Measurements from ENCODE around the gene DIABLO.

Gene DIABLO

DNA sequence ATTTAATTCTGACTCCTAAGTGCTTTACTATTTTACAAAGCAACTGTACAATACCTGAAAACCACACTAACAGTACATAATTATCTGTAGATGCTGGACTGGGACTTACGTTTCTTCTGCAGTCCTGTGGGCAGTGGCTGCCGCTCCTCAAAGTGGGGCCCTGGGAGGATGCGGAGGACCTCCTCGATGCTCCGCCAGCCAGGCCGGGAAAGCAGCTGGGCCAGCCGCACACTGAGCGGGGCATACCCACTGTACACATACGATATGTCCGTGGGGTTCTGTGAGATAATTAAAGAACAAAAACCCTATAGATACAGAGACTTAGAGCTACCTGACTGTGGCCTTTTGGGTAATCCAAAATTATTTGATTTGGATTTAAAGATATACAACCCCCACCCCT lies 6.8 kb upstream of the DIABLO start:
- Mint-ChIP-seq H3K36me3 (peaks cover 54% of the 10 kb centered on the region), H3K27me3 (no peaks in the 10 kb centered on the region), H3K9me3 (no peaks in the 10 kb centered on the region), H3K4me1 (no peaks in the 10 kb centered on the region), H3K4me3 (no peak overlapping the region), H3K27ac (no peak overlapping the region)
- no peak for ATAC-seq

DNA sequence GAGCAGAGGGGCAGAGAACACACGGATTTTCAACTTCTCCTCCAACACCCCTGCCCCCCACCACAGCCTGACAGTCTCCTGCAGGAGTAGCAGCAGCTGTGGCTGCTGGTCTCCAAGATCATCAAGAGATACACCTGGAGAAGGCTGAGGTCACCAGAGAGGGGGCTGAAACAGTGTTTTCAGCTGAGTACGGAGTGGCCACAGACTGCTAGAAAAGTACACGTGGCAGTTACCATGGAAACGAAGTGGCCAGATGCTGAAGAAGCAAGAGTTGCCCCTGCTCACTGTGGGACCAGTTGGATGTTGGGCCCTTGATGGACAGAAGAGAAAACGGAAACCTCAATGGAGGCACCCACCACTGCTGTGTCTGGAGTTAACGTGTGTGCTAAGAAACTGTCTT lies 4.9 kb upstream of the DIABLO start:
- peaks cover 12% of the 10 kb centered on the region for H3K4me1 Mint-ChIP-seq
- no peaks in the 10 kb centered on the region for H3K9me3 Mint-ChIP-seq
- no peak for ATAC-seq
- H3K36me3 Mint-ChIP-seq: peaks cover 47% of the 10 kb centered on the region
- H3K4me3 Mint-ChIP-seq: no peak overlapping the region
- no peak overlapping the region for H3K27ac Mint-ChIP-seq
- no peaks in the 10 kb centered on the region for H3K27me3 Mint-ChIP-seq

DNA sequence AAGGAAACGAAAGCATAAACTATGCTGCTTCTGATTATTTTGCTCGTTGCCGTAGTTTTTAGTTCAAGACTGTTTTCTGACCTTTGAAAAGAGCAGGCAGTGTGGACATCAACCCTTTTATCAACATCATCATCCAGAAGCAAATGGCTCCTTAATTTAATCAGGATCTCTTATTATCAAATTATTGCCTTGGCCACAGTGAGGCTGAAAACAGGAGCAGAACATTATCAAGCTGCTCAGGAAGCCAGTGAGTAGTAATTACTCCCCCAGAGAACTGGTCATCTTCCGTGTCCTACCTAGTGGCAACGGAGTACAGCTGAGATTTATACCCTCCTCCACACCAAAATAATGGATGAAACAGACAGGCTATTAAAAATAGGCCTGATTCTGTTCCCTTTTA lies 2.2 kb upstream of the DIABLO start:
- no peaks in the 10 kb centered on the region for H3K27me3 Mint-ChIP-seq
- peaks cover 45% of the 10 kb centered on the region for H3K36me3 Mint-ChIP-seq
- H3K9me3 Mint-ChIP-seq: no peaks in the 10 kb centered on the region
- no peak overlapping the region for H3K4me3 Mint-ChIP-seq
- no peak overlapping the region for H3K27ac Mint-ChIP-seq
- H3K4me1 Mint-ChIP-seq: peaks cover 28% of the 10 kb centered on the region
- ATAC-seq: no peak

DNA sequence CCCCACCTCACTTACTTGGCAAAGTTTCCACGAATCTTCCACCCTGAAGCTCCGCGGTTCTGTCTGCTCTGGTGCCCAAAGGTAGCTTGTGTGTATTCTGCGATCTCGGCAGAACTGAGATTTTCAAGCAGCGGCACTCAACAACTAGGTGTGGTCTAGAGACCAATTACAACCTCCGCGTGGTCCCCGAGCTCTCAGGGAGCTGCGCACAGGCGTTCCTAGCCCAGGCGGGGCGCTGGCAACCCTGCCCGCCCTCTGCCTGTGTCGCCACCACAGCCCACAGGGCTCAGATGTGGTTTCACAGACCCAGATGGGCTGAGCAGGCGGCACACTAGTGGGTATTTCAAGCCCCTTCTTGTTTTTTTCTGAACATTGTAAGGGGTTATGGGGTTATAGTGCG lies 1.5 kb upstream of the DIABLO start:
- ATAC-seq: no peak
- Mint-ChIP-seq H3K27me3 (no peaks in the 10 kb centered on the region), H3K9me3 (no peaks in the 10 kb centered on the region), H3K27ac (no peak overlapping the region), H3K4me1 (peaks cover 32% of the 10 kb centered on the region), H3K4me3 (peak overlapping the region; percentile 67), H3K36me3 (peaks cover 46% of the 10 kb centered on the region)

DNA sequence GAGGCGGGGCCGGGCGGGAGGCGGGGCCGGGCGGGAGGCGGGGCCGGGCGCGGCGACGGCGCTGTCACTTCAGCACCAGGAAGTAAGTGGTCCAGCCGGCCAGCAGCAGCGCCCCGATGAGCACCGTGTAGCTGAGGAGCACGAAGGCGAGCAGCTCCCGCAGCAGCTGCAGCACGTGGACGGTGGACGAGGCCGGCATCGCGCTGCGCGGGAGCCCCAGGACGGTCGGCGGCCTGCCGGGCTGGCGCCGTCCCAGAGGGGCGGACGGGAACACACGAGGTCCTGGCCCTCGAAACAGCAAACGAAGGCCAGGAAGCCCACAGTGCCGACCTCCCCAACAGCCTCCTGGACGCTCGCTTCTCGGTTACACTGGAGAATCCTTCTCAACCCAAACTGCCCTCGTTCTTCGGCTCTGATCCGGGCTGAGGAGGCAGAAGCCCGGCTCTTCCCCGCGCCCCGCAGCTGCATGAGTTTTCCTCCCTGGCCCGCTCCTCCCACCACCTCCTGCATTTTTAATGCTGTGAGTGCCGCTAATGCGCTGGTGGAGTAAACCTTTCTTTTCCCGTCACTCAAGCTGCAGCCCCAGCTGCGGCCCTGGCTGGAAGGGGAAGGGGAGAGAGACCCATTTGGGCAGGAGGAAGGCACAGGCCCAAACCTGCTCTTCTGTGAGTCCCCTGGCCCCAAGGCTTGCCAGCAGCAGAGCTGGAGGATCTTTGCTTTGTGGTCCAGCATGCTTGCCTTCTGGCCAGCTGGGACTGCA lies 694 bp upstream of the DIABLO start:
- H3K27me3 Mint-ChIP-seq: no peaks in the 10 kb centered on the region

DNA sequence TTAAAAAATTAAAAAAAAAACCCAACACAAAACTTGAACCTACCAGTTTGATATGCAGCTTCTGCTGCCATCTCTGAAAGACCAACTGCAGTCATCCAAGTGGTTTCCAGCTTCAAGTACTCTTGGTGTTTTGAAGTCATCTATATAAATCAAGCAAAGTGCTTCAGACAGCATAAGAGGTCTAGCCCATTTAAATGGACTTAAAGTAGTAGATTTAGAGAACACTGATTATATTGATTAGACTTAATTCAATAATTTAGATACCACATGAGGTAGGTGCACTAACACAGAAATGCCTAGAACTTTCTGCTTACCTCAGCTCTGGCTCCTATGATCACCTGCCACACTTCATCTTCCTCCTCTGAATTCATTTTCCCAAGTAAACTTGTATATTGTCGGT lies 9.4 kb downstream of the DIABLO start:
- Mint-ChIP-seq H3K27ac (no peak overlapping the region), H3K36me3 (peaks cover 58% of the 10 kb centered on the region)
- no peak for ATAC-seq

More for the DNA sequence above, 694 bp upstream of the DIABLO start:
- Mint-ChIP-seq H3K9me3 (no peaks in the 10 kb centered on the region), H3K4me3 (peak overlapping the region; percentile 89), H3K36me3 (peaks cover 46% of the 10 kb centered on the region), H3K4me1 (peaks cover 37% of the 10 kb centered on the region), H3K27ac (peak overlapping the region; percentile 95)
- no peak for ATAC-seq

DNA sequence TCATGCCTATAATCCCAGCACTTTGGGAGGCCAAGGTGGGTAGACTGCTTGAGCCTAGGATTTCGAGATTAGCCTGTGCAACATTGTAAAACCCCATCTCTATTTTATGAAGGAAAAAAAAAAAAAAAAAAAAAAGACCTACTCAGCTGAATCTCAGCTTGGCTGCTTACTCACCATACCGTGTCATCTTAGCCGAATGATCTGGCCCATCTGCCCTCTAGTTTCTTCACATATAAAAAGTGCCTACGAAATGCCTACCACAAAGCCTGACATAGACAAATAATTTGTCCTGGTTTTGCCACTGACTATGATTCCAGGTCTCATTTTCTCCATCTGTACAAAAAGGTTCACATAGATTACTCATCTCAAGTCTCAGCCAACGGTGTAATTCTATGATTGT lies 10.1 kb downstream of the DIABLO start:
- H3K4me1 Mint-ChIP-seq: peaks cover 6% of the 10 kb centered on the region
- H3K4me3 Mint-ChIP-seq: no peak overlapping the region
- H3K36me3 Mint-ChIP-seq: peaks cover 57% of the 10 kb centered on the region
- no peaks in the 10 kb centered on the region for H3K27me3 Mint-ChIP-seq
- no peaks in the 10 kb centered on the region for H3K9me3 Mint-ChIP-seq
- no peak for ATAC-seq
- H3K27ac Mint-ChIP-seq: no peak overlapping the region

More for the DNA sequence above, 9.4 kb downstream of the DIABLO start:
- H3K9me3 Mint-ChIP-seq: no peaks in the 10 kb centered on the region
- peaks cover 12% of the 10 kb centered on the region for H3K4me1 Mint-ChIP-seq
- no peaks in the 10 kb centered on the region for H3K27me3 Mint-ChIP-seq
- H3K4me3 Mint-ChIP-seq: no peak overlapping the region

DNA sequence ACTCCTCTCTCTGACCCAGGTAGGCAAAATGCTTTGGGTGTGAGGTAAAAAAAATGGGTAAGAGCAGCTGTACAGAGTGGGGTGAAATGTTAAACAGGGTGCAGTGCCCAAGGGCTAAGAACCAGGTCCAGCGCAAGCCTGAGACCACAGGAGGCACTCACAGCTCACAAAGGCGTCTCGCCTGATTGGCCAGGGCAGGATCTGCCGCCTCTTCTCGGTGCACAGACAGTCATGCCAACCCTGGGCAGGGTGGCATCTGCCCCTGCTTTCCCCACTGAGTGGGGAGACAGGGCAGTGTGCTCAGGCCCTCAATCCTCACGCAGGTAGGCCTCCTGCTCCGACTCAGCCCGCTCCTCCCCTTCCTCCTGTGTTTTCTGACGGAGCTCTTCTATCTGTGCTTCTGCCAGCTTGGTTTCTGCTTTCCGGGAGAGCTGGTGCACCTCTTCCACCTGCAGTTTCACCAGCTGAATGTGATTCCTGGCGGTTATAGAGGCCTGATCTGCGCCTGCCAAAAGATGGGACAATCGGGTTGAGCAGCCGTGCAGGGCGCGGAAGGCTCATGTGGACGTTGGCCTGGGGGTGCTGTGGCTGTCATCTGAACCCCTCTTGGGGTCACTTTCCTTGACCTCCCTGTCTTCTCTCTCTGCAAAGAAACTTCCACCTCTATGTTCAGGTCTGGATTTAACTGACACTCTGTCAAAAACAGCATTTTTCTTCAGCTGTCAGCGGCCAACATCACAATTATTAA lies 17.6 kb downstream of the DIABLO start:
- ATAC-seq: no peak
- Mint-ChIP-seq H3K9me3 (no peaks in the 10 kb centered on the region), H3K27ac (no peak overlapping the region), H3K27me3 (peaks cover 14% of the 10 kb centered on the region), H3K4me3 (no peak overlapping the region), H3K36me3 (peaks cover 49% of the 10 kb centered on the region), H3K4me1 (peaks cover 12% of the 10 kb centered on the region)

DNA sequence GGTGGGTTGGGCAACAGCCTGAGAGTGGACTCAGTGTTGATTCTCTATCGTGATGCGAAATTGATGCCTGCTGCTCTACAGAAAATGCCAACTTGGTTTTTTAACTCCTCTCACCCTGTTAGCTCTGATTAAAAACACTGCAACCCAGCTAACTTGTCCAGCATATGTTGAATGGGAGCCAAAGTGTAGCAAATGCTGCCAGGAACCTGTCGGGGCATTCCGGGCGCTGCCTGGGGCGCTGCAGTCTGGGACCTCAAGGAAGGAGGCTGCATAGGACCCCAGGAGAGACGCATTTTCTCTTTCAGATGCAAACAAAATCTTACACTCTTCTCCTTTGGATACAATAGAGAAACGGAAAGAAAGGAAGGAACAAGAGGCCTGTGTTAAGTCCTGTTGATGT lies 18.5 kb downstream of the DIABLO start:
- peaks cover 43% of the 10 kb centered on the region for H3K36me3 Mint-ChIP-seq

DNA sequence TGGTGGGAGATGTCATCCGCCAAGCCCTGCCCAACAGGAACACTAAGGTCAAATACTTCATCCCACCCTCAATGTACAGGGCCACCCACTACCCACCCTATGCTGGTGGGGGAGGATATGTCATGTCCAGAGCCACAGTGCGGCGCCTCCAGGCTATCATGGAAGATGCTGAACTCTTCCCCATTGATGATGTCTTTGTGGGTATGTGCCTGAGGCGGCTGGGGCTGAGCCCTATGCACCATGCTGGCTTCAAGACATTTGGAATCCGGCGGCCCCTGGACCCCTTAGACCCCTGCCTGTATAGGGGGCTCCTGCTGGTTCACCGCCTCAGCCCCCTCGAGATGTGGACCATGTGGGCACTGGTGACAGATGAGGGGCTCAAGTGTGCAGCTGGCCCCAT lies 18.9 kb downstream of the DIABLO start:
- peaks cover 18% of the 10 kb centered on the region for H3K4me1 Mint-ChIP-seq
- H3K9me3 Mint-ChIP-seq: no peaks in the 10 kb centered on the region
- peaks cover 39% of the 10 kb centered on the region for H3K36me3 Mint-ChIP-seq
- peaks cover 23% of the 10 kb centered on the region for H3K27me3 Mint-ChIP-seq
- no peak overlapping the region for H3K4me3 Mint-ChIP-seq
- no peak overlapping the region for H3K27ac Mint-ChIP-seq
- no peak for ATAC-seq

More for the DNA sequence above, 18.5 kb downstream of the DIABLO start:
- peaks cover 23% of the 10 kb centered on the region for H3K27me3 Mint-ChIP-seq
- no peaks in the 10 kb centered on the region for H3K9me3 Mint-ChIP-seq
- no peak overlapping the region for H3K27ac Mint-ChIP-seq
- peaks cover 18% of the 10 kb centered on the region for H3K4me1 Mint-ChIP-seq
- H3K4me3 Mint-ChIP-seq: no peak overlapping the region
- ATAC-seq: no peak

DNA sequence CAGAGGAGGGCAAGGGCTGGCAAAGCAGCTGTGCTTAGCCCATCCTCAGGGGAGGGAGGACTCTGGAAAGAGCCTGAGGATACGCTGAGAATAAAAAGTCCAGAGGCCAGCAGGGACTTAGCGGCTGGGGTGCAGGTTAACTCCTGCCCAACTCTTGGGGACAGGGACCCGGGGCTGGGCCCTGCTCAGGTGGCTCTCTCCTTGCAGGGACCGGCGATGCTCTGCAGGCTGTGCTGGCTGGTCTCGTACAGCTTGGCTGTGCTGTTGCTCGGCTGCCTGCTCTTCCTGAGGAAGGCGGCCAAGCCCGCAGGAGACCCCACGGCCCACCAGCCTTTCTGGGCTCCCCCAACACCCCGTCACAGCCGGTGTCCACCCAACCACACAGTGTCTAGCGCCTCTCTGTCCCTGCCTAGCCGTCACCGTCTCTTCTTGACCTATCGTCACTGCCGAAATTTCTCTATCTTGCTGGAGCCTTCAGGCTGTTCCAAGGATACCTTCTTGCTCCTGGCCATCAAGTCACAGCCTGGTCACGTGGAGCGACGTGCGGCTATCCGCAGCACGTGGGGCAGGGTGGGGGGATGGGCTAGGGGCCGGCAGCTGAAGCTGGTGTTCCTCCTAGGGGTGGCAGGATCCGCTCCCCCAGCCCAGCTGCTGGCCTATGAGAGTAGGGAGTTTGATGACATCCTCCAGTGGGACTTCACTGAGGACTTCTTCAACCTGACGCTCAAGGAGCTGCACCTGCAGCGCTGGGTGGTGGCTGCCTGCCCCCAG lies 19.6 kb downstream of the DIABLO start:
- H3K9me3 Mint-ChIP-seq: no peaks in the 10 kb centered on the region

DNA sequence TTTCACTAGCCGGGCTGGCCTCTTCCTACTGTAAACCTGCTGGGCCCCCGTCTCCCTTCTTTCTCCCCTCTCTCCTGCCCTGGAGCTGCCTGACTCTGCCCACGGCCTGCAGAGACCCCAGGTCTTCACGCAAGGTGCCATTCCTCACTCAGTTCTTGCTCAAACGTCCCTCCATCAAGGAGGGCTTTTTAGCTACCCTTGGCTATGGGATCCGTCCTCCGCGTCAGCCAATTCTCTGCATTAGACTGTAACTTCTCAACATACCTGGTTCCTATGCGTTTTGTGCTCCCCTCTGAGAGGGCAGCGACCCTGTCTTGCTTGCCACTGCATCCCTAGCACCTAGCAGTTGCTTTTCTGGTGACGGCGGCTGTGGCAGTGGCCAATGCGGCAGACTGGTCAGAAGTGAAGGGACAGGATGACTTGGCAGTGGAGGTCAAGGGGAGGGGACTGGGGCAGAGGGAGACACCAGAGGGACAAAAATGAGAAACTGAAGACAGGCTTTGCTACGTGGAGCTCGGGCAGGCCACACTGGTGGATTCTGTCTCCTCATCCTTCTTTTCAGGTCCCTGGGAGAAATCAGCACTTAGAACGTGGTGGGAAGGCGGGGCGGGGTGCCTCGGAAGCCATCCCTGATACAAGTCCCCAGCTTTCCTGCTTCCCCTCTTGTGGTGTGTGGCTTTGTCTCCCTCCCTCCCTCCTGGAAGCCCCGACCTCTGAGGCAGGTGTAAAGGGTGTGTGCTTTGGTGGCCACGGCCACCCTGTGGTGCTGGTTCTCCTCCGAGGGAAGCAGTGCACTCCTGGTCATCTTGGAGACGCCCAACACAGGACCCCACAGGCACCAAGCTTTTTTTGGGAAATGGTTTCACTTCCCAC lies 20.6 kb downstream of the DIABLO start:
- peak overlapping the region; percentile 34 for H3K4me3 Mint-ChIP-seq
- H3K27ac Mint-ChIP-seq: peak overlapping the region; percentile 1
- H3K4me1 Mint-ChIP-seq: peaks cover 18% of the 10 kb centered on the region
- peaks cover 39% of the 10 kb centered on the region for H3K27me3 Mint-ChIP-seq
- H3K36me3 Mint-ChIP-seq: peaks cover 28% of the 10 kb centered on the region
- ATAC-seq: no peak
- no peaks in the 10 kb centered on the region for H3K9me3 Mint-ChIP-seq

More for the DNA sequence above, 19.6 kb downstream of the DIABLO start:
- peaks cover 18% of the 10 kb centered on the region for H3K4me1 Mint-ChIP-seq
- H3K27me3 Mint-ChIP-seq: peaks cover 29% of the 10 kb centered on the region
- H3K27ac Mint-ChIP-seq: no peak overlapping the region
- H3K36me3 Mint-ChIP-seq: peaks cover 32% of the 10 kb centered on the region
- H3K4me3 Mint-ChIP-seq: no peak overlapping the region
- ATAC-seq: no peak

DNA sequence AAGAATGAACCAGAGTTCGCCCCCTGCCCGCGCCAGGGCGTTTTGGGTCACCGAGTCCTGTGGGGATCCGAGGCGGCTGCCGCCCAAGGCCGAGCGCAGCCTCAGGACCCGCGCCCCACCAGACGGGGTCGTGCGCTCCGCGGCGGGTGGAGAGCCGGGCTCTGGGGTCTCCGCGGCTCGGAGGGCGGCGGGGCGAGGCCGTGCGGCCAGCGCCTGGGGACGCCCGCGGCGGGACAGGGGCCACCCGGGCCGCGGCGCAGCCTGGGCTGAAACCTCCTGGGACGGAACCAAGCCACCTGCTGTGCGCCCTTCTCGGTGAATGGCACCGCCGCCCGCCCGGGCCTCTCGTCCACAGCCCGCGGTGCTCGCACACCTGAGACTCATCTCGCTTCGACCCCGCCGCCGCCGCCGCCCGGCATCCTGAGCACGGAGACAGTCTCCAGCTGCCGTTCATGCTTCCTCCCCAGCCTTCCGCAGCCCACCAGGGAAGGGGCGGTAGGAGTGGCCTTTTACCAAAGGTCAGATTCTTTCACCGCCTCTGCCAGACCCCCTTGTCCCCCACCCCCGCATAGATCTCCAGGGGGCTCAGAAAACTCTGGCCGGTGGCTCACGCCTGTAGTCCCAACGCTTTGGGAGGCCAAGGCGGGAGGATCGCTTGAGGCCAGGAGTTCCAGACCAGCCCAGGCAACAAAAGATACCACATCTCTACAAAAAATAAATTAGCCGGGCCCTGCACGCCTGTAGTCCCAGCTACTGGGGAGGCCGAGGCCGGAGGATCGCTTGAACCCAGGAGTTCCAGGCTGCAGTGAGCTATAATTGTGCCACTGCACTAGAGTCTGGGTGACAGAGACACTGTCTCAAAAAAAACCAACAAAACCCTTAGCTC lies 21.4 kb downstream of the DIABLO start:
- Mint-ChIP-seq H3K9me3 (no peaks in the 10 kb centered on the region), H3K4me1 (peaks cover 18% of the 10 kb centered on the region), H3K27me3 (peaks cover 48% of the 10 kb centered on the region), H3K4me3 (peak overlapping the region; percentile 34), H3K27ac (peak overlapping the region; percentile 1), H3K36me3 (peaks cover 28% of the 10 kb centered on the region)
- ATAC-seq: peak; percentile 57
